ENCODE results near the gene ERGIC3.

ERGIC3 gene

GRCh38 chr20:35598476-35598875, 56.6 kb downstream of the ERGIC3 start:
- DNase-seq (ENCODE audit: low read depth): no peak

- DNase-seq (ENCODE audit: low read depth): no peak
These were observed 57.3 kb downstream of the ERGIC3 start for GRCh38 chr20:35598899-35599775.

GRCh38 chr20:35599776-35600120, 57.9 kb downstream of the ERGIC3 start:
- no peak for DNase-seq (ENCODE audit: low read depth)

- DNase-seq (ENCODE audit: low read depth): no peak
These were observed 58.5 kb downstream of the ERGIC3 start for GRCh38 chr20:35600176-35600992.

GRCh38 chr20:35600993-35601973, 59.4 kb downstream of the ERGIC3 start:
- DNase-seq (ENCODE audit: low read depth): peak; percentile 73

- no peak for DNase-seq (ENCODE audit: low read depth)
These were observed 60.1 kb downstream of the ERGIC3 start for GRCh38 chr20:35601990-35602389.

GRCh38 chr20:35602851-35603495, 61.1 kb downstream of the ERGIC3 start:
- DNase-seq (ENCODE audit: low read depth): no peak

GRCh38 chr20:35603695-35604448, 62.0 kb downstream of the ERGIC3 start:
- DNase-seq (ENCODE audit: low read depth): no peak

GRCh38 chr20:35604449-35604747, 62.5 kb downstream of the ERGIC3 start:
- no peak for DNase-seq (ENCODE audit: low read depth)

- no peak for DNase-seq (ENCODE audit: low read depth)
These were observed 64.2 kb downstream of the ERGIC3 start for GRCh38 chr20:35606127-35606526.
